DMS53 (cell line): Measurements from ENCODE around the gene NFIA.
A peak's percentile ranks its signal among the peaks of the same experiment; 100 is the strongest.

Source experiments
- DNase-seq: peaks from one replicate; lab custom pipeline; 2025; lab: John Stamatoyannopoulos, UW

The NFIA gene

GRCh38 chr1:61334718-61335589 lies 252.6 kb downstream of the NFIA start:
- DNase-seq, result no peak

- DNase-seq, result peak; percentile 48
Observed at GRCh38 chr1:61337037-61337436, 254.7 kb downstream of the NFIA start.

DNA sequence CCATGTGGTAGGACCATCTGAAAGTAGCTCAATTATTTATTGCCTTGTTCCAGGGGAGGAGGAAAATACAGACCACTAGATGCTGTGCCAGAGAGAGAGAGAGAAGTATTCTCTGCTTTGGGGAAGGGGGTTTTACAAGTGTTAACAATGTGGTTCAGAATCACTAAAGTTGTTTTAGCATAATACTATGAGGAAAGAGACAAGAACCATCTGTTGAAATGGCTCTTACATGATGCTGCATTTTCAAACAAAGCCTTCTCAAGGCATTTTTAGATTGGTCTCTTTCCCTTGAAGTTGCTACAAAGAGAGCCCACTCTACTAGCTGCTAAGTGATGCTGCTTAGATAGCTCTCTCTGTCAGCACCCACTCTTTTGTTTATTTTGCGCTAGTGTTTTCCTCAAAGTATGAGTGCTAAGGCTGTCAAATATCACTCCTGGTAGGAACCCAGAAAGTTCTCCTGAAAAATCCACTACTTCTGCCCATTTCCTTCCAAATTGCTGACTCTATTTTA lies 255.1 kb downstream of the NFIA start:
- peak; percentile 41 for DNase-seq

GRCh38 chr1:61337981-61338848 lies 255.9 kb downstream of the NFIA start:
- DNase-seq, result peak; percentile 96

- no peak for DNase-seq
Observed at GRCh38 chr1:61338899-61339298, 256.5 kb downstream of the NFIA start.

GRCh38 chr1:61341426-61341825 lies 259.1 kb downstream of the NFIA start:
- no peak for DNase-seq

DNA sequence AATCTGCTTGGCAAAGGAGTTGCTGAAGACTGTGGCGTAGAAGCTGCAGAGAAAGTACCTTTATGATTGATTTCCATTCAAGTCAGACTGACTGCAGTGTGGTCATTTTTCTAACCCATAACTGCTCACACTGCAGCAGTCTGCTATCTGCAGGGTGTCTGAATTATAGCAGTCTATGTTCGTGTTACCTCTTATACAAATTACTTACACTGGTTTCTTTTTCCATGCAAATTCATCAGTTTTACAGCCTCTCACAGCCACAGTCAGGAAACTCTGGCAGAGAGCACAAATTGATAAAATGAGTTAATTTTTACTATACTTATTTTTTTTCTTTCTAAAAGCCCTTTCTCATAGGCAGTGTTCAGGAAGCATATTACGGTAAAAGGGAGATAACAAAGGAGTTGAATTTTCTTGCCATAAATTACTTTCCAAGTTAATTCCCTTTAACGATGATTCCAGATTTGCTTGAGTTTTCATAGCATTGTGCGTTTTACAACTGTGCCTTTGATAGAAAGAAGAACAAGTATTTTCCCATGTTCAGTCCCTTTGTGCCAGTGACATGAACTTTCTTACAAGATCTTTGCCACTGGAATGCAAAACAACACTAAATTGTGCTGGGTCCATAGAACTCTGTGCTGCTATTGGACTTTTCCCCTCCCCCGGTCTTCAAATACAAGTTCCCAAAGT lies 261.5 kb downstream of the NFIA start:
- no peak for DNase-seq

GRCh38 chr1:61344696-61345095 lies 262.3 kb downstream of the NFIA start:
- no peak for DNase-seq

DNA sequence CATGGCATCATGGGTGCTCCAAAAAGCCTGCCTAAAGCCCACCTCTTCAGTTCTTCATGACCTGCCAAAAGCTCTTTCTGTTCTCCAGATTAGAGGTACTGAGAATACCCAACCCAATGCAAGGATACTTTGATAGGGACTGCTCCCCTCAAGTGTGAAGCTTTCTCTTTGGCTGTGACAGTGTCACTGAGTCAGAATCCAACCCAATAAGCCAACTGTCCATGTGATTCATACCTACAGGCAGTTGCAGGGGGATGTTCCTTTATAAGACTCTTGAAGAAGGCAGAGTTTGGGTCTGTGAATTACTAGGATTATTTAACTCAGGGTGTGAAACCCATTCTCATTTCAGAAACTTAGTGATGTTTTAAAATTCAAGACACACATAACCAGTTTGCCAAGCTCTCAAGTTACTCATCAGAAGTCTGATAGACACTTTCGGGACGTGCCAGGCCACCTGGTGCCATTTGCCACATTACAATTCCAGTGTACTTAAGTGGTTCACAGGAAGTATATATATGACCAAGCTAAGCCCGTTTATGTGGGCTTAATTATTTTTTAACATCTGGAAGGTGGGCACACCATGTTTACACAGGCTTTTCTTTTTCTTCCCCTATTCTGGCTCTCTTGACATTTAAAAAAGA lies 265.8 kb downstream of the NFIA start:
- no peak for DNase-seq

DNA sequence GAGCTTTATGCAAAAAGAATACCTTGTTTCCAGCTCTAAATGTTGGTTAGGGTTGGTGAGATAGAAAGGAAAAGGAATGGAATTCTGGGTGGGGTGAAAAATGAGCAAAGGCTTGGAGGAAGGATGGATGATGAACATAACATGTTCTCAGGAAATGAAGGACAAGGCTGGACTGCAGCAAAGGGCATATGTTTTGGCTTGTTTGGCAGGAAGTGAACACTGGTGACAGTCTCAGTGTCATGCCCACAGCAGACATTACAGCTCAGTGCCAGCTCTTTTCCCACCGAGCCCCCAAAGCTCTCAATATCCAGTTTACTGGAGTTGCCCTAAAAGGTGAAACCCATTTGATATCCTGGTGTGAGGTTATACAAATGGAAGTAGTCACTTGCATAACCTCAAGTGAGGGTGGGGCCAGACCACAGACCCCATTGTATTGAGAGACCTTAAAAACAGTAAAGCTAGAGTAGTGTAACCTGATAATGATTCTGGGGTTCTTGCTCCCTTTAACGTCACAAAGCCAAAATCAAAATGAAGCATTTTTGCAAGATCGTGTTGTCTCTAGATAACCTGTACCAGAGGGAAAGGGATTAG lies 270.6 kb downstream of the NFIA start:
- peak; percentile 32 for DNase-seq

DNA sequence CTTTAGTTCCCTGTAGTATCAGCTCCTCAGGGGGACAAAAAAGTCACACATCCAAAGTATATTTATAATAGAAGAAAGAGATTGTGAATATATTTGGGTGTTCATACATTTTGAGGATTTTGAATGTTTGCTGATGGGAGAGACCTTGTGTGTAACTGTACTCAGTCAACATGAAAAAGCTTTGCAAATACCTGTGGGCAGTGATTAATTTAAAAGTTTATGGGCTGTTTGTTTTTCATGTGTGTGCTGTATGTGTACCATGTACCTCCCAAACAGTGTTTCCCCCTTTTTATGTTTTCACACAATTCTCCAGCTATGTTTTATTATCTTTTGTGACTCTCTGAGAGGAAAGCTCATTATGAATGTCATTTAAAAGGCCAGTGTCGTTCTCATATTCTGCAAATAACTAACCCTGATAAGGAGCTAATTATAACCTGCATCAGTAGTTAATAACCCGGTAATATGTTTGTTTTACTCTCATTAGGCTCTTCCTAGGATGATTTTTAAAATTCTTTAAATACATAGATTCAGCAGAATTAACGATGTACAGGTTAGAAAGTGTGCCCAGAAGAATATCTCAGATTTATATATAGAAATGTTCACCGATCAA lies 271.5 kb downstream of the NFIA start:
- no peak for DNase-seq

GRCh38 chr1:61356016-61356415 lies 273.7 kb downstream of the NFIA start:
- DNase-seq, result no peak

- DNase-seq, result no peak
Observed at GRCh38 chr1:61356995-61357394, 274.6 kb downstream of the NFIA start.

GRCh38 chr1:61357539-61357938 lies 275.2 kb downstream of the NFIA start:
- DNase-seq, result no peak

DNA sequence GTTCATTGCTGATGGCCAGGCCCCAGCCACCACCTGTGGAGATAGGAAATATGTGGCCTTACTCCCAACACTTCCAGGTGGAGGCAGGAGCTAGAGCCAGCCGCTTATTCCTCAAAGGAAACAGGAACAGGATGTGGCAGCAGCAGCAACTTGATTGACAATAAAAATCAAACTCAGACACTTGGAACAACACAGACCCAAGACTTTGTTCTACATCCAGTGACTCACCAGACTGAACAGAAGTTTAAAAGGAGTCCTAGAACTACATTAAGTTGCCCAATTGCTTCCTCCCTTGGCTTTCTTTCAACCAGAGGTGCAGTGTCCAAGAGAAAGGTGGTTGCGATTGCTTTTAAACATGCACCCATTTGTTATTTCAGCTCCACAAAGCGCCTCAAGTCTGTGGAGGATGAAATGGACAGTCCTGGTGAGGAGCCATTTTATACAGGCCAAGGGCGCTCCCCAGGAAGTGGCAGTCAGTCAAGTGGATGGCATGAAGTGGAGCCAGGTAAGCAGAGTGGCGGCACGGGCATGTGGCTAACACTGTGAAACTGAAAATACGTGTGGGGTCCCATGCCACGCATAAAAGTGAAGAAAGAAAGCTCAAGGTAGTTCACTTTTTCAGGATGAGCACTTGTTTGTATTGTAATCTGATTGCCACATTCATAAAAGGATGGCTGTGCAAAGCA lies 276.6 kb downstream of the NFIA start:
- DNase-seq, result no peak

DNA sequence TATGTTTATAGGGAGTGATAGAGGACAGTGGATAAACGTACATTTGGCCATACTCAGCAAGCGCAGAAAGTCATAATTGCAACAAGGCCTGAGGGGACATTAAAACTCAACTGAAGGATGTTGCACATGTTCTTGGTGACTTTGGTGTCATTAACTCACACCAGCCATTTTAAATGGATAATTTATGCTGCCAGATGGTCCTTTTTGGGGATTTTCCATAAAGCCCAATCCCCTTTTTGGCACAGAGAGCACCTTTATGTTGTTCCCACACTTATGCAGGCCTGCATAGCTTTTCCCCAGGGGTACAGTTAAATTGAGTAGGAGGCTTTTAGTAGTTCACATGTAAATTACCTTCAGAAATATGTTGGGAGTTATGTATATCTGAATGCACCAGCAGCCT lies 279.6 kb downstream of the NFIA start:
- DNase-seq, result no peak

DNA sequence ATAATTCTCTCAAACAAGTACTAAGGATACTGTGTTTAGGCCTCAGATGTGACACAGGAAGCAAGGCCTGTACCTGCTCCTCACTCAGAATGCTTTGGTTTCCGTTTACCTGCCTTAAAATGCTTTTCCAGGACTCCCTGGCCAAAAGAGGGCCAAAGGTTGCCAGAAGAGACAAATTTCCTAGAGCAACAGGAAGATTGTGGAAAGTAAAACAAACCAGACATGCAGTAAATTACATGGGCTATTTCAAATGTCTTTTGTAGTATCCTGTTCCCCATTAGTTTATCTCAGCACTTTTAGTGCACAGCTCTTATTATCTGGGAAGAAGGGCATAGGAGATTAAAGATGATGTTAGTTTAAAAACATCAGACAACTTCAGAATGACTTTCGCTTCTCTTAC lies 280.0 kb downstream of the NFIA start:
- no peak for DNase-seq

- no peak for DNase-seq
Observed at GRCh38 chr1:61368366-61368765, 286.0 kb downstream of the NFIA start.

DNA sequence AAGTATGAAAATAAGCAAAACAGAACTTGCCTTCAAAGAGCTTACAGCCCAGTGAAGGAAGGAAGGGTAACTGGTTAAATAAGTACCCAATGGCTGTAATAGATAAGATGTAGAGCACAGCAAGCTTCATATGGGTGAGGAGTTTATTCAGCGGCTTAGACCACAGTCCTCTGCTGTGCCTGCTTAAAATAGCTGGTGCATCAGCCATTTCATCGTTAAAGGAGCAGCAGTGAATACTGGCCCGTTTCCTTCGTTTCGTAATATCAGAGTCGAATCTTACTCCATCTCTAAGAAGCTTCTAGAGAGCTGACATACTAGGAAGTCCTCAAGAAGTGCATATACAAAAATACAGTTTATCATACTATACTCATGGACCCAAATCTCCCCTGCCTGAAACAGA lies 286.5 kb downstream of the NFIA start:
- no peak for DNase-seq

DNA sequence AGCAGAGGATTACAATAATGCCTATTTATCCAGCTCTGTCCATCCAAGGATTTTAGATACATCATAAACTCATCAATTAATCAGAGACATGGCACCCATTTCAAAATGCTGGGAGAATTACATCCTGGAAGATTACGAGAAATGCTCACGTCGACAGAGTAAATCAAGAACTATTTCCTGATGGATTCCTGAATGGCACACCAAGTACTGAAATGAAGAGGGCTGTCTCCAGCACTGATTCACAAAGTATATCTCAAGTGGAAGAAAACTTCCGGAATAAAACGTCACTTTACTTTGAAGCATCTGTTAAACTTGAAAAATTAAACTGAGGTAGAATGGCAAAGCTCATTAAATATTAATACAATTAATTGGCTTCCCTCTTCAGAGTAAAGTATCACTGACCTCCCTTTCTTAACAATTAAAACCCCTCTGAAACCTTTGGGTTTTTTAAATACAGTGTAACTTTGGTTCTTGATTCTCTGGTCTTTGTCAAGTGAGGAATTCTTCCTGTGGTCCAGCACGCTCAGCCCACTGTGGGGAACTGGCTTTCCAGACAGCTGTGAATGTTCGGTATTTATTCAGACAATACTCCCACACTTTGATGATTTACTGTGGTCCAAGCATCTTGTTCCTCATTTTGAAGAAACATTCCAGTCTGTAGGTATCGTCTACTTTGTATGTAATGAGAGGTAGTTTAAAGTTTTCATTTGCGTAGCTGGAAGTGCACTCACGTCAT lies 288.0 kb downstream of the NFIA start:
- no peak for DNase-seq
